Stomach smooth muscle (tissue), 2 donors: ENCODE measurements around the gene SLCO2B1.

Source experiments
- H3K27ac ChIP-seq: one replicate; pipeline ENCODE4 v1.7.0; 2013; ENCODE audit warnings: mild to moderate bottlenecking, low read length, inconsistent platforms
- H3K27me3 ChIP-seq, 2 donors: one replicate each; pipeline ENCODE4 v1.7.0; 2013; ENCODE audit warnings: low read length in 2 of 2; ENCODE audit not compliant: insufficient read depth in 2 of 2, control insufficient read depth in 1 of 2
- H3K36me3 ChIP-seq, 2 donors: one replicate each; pipeline ENCODE4 v1.7.0; 2013; ENCODE audit warnings: low read length in 2 of 2; ENCODE audit not compliant: control insufficient read depth in 2 of 2, insufficient read depth in 2 of 2
- H3K4me1 ChIP-seq: one replicate; pipeline ENCODE4 v1.7.0; 2013; ENCODE audit warnings: low read length; ENCODE audit not compliant: control insufficient read depth, insufficient read depth
- H3K4me3 ChIP-seq, 2 donors: one replicate each; pipeline ENCODE4 v1.7.0; 2013; ENCODE audit warnings: low read length in 2 of 2
- H3K9ac ChIP-seq, 2 donors: one replicate each; pipeline ENCODE4 v1.7.0; 2013; ENCODE audit warnings: low read length in 2 of 2, mild to moderate bottlenecking in 1 of 2
- H3K9me3 ChIP-seq, 2 donors: one replicate each; pipeline ENCODE4 v1.7.0; 2013; ENCODE audit warnings: low read length in 2 of 2; ENCODE audit not compliant: control insufficient read depth in 2 of 2
- donor health status: healthy.
- donor health status: Pancreatic carcinoma.

Gene SLCO2B1

DNA sequence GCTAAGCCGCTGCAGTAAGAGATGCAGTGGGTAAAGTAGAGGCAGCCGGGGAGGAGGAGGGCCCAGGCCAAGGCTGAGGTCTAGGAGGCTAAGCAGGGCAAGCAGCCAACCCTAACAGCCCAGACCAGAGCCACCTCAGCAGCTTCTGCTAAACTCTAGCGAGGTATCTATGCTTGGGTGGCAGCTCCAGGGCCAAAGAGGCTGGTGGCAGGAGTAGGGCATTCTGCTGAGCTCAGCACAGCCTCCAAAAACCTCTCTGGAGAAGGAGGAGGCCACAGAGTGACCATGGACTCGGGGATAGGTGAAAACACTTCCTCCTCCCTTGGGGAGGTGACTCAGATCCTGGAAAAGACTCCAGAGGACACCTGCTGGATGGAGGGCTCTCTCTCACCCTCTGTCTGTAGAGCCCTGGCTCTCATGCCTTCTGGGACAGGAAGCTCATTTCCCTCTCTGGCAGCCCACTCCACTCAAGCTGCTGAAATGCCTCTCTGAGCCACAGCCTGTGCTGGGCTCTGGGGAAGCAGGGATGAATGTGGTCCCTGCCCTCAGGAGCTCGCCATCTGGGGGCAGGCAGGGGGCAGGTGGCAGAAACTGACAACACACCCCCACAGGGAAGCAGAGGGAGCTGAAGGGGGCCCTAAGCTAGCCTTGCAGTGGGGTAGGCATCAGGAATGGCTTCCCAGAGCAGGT lies 73.2 kb downstream of the SLCO2B1 start:
- no peak overlapping the region for H3K4me3 ChIP-seq
- no peak overlapping the region for H3K9ac ChIP-seq
- H3K4me1 ChIP-seq = no peaks in the 10 kb centered on the region
- H3K36me3 ChIP-seq = no peaks in the 10 kb centered on the region
- H3K27ac ChIP-seq = no peak overlapping the region
- no peaks in the 10 kb centered on the region for H3K27me3 ChIP-seq
- H3K9me3 ChIP-seq = no peaks in the 10 kb centered on the region

DNA sequence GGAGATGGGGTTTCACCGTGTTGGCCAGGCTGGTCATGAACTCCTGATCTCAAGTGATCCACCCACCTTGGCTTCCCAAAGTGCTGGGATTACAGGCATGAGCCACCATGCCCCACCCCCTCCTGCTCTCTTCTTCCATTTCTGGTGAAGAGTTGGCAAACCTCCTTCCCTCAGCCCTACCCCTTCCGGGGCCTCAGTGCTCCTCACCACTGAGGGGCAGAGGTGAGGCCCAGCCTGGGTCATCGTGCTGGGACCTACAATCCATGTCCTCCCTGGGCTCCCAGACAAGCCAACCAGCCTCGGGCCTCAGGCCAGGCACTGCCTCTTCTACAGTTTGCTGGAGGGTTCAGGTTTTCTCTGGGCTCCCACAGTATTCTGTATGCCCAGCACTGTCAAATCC lies 74.9 kb downstream of the SLCO2B1 start:
- Histone ChIP-seq H3K9ac (no peak overlapping the region), H3K4me1 (no peaks in the 10 kb centered on the region), H3K9me3 (no peaks in the 10 kb centered on the region), H3K27me3 (peaks cover 0 to 2% of the 10 kb centered on the region in 2 donors), H3K36me3 (no peaks in the 10 kb centered on the region), H3K4me3 (no peak overlapping the region), H3K27ac (no peak overlapping the region)

DNA sequence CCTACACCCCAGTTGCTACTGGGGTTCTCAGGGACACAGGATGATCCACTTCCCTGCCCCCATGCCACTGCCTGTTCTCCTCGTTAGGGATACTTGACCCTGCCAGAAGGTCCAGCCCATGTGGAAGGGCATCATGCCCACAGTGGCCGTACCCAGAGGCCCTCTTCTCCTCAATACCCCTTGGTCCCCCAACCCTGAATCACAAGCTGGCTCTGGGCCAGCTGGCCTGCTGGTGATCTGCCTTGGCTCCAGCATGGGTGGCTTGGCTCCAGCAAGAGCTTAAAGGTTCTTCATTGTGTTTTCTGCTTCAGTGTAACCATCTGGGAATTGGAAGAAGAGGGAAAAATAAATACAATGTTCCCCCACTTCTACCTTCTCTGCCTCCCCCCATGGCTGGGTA lies 78.6 kb downstream of the SLCO2B1 start:
- Histone ChIP-seq H3K4me3 (no peak overlapping the region), H3K9ac (no peak overlapping the region), H3K9me3 (peaks cover 0 to 4% of the 10 kb centered on the region in 2 donors), H3K27ac (no peak overlapping the region), H3K27me3 (peaks cover 2 to 6% of the 10 kb centered on the region in 2 donors), H3K36me3 (no peaks in the 10 kb centered on the region), H3K4me1 (no peaks in the 10 kb centered on the region)

DNA sequence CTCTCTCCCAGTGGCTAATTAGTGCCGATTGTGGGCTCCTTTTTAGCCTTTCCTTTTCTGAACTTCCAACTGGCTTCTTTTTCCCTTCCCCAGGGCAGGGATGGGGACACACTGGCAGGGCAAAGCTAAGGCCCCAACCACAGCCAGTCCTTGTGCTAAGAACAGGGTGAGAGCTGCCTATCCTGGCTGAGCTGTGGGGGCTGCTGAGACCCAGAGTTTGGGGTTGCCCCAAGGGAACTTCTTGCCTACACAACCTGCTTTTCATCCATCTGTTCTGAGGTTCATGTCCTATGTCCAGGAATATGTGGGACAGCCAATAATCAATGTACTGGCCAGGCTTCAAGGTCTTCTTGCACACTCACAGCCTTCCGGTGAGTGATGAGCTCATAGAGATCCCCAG lies 79.7 kb downstream of the SLCO2B1 start:
- Histone ChIP-seq H3K36me3 (no peaks in the 10 kb centered on the region), H3K9me3 (peaks cover 0 to 4% of the 10 kb centered on the region in 2 donors), H3K27ac (no peak overlapping the region), H3K27me3 (peaks cover 5 to 7% of the 10 kb centered on the region in 2 donors), H3K4me1 (no peaks in the 10 kb centered on the region), H3K4me3 (no peak overlapping the region), H3K9ac (no peak overlapping the region)

DNA sequence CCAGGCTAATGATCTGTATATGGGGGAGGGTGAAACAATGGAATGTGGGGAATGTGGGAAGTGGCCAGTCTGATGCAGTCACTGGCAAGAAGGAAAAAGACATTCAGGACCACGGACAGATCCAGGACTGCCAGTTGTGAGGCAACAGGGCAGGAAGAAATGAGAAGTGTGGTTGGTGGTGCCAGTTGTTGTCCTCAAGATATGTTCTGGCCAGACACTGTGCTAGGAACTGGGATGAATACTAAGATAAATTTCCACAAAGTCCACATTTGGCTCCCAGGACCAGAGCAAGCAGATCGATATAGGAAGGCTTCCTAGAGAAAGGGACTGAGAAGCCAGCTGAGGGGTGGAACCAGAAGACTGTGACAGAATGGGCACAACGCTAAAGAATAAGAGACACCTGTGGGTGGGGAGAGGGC lies 82.9 kb downstream of the SLCO2B1 start:
- Histone ChIP-seq H3K4me1 (no peaks in the 10 kb centered on the region), H3K4me3 (no peak overlapping the region), H3K36me3 (no peaks in the 10 kb centered on the region), H3K9ac (no peak overlapping the region), H3K9me3 (peaks cover 0 to 4% of the 10 kb centered on the region in 2 donors), H3K27me3 (peaks cover 8 to 13% of the 10 kb centered on the region in 2 donors), H3K27ac (no peak overlapping the region)

DNA sequence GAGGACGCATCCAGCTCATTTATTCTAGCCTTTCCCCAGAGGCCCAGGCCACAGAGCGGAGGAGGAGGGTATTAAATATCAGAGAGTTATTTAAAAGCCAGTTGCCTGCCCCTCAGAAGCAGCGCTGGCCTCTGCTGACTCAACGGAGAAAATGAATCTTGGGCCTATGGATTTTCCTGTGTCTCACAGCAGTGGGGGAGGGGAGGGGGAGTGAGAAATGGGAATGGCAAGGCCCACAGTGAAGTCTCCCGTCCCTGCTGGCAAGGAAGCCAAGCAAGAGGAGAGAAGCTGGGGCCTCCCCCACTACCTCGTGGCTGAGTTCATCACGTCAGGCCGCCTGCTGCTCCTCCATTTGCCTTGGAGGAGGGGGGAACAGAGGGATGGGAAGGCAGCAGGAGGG lies 85.2 kb downstream of the SLCO2B1 start:
- no peak overlapping the region for H3K4me3 ChIP-seq

DNA sequence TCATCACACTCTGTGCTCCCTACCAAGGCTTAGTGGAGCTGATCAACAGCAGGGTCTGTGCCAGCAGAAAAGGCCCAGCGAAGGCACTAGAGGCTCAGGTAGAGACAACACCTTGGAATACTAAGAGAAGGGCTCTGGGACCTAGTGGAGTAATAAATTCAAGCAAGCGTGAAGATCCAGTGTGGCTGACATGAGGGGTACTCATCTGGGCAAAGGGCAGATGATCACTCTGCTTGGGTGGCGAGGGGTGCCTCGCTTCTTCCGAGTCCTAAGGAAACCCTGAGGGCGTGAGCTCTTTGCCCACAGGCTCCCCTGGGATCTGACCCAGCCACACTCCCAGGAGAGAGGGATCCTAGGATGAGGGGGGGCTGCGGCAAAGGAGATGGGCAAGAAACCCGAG lies 86.1 kb downstream of the SLCO2B1 start:
- peaks cover 10% of the 10 kb centered on the region for H3K4me1 ChIP-seq
- H3K27me3 ChIP-seq = peaks cover 21 to 30% of the 10 kb centered on the region in 2 donors
- peaks cover 0 to 4% of the 10 kb centered on the region in 2 donors for H3K9me3 ChIP-seq
- H3K9ac ChIP-seq = no peak overlapping the region
- H3K27ac ChIP-seq = no peak overlapping the region
- H3K4me3 ChIP-seq = no peak overlapping the region
- no peaks in the 10 kb centered on the region for H3K36me3 ChIP-seq

More for the DNA sequence above, 85.2 kb downstream of the SLCO2B1 start:
- Histone ChIP-seq H3K27ac (no peak overlapping the region), H3K9ac (no peak overlapping the region), H3K9me3 (peaks cover 0 to 4% of the 10 kb centered on the region in 2 donors), H3K36me3 (no peaks in the 10 kb centered on the region), H3K27me3 (peaks cover 23 to 27% of the 10 kb centered on the region in 2 donors), H3K4me1 (peaks cover 9% of the 10 kb centered on the region)

DNA sequence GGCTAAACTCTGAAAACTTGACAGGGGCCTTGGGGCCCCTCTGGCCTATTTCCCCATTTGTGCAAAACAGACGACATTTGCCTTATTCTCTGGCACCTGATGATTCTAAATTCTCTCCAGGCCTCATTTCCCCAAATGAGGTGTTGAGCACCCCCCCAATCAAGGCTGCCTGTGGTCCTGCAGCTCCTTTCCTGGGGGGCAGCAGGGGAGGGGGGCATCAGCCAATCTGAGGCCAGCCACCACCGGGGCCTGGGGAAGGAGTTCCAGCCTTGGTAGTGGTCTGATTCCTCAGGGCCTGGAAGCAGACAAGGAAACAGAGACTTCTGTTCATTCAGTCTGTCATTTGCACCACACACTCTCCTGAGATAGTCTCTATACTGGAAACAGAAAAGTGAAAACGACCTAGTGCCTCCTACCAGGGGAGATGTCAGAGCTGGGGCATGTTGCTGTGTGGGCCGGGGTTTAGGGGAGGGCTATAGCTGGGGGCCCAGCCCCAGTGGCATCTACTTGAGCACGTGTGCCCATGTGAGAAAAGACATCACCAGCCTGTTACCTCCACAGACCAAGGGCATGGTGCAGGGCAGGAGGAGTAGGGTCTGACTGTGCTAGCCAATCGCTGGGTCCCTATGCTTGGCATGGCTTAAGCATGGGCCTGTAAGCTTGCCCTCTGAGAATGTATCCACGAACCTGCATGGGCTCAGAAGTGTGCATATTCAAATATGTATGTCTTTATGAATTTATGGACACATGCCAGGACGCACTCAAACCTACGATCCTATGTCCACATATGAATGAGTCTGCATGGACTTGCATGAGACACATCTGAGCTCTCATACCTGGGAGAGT lies 87.9 kb downstream of the SLCO2B1 start:
- Histone ChIP-seq H3K27me3 (peaks cover 32 to 44% of the 10 kb centered on the region in 2 donors), H3K9ac (no peak overlapping the region), H3K27ac (no peak overlapping the region), H3K9me3 (no peaks in the 10 kb centered on the region), H3K4me3 (no peak overlapping the region), H3K4me1 (peaks cover 13% of the 10 kb centered on the region), H3K36me3 (no peaks in the 10 kb centered on the region)

DNA sequence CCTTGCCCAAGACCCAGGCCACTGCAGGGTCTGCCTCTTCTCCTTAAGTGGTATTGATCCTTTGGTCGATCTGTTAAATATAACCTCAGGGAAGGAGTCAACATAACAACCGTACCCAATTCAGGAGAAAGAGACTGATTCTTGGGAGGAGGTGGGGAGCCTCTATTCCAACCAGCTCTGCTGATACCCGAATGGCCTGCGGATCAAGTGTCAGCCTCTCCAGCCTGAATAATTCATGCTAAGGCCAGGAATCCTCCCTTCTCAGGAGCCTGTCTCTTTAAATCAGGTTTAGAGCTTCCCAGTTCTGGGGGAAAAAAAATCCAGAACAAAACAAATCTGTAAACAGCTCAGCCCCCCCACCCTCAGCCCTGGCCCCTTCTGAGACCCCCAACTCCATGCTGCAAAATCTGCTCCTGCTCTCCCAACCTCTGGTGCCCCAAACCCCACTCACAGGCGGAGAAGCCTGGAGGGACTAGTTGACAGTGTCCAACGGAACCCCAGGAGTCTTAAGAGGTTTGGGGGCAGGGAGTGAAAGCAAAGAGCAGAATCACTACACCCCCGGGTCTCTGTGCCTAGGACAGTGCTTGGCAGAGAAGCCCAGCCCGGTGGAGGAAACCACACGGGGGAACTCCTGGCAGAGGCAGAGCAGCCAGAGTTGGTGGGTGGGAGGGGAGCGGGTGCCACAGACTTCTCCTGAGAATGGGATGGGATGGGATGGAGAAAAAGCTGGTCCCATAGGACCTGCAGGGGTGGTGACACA lies 88.8 kb downstream of the SLCO2B1 start:
- Histone ChIP-seq H3K4me1 (peaks cover 13% of the 10 kb centered on the region), H3K27ac (no peak overlapping the region), H3K36me3 (no peaks in the 10 kb centered on the region), H3K9ac (no peak overlapping the region), H3K27me3 (peaks cover 29 to 41% of the 10 kb centered on the region in 2 donors), H3K9me3 (no peaks in the 10 kb centered on the region), H3K4me3 (no peak overlapping the region)

DNA sequence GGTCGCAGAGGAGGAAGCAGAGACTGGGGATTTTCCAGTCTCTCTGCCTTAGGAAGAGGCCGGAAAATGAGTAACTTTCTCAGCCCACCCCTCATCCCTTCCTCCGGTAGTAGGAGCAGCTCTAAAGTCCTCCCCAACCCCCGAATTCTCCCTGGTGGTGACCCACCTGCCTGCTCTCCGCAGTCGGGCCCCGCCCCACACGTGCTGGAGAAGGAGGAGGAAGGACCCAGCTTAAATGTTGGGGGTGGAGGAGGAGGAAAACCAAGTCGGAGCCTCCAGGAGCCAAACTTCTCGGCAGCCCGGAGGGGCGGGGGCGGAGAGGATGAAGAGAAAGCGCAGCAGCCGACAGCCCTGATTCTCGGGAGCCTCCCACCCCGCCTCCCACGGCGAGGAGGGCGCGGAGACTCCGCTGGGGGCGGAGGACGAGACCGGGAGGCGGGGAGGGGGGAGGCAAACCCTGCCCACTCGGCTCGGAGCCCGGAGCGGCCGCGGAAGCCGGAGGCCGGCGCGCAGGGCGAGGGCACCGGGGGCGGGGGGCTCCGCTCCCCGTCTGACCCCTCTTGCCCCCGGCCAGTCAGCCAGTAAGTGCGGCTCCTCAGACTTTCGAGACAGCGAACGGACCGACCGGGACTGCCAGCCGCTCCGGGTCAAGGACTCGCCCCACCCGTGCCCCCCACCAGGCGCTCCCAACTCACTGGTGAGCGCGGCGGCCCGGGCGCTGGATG lies 89.6 kb downstream of the SLCO2B1 start, which contains the start of gene TPBGL:
TSS of gene TPBGL (plus strand) at position 464 of the 725 bp plus-strand sequence. CDS start 276 bp downstream, outside the sequence.
- H3K27me3 ChIP-seq = peaks cover 32 to 45% of the 10 kb centered on the region in 2 donors

More for the DNA sequence above, 89.6 kb downstream of the SLCO2B1 start, which contains the start of gene TPBGL:
- Histone ChIP-seq H3K4me1 (peaks cover 13% of the 10 kb centered on the region), H3K9ac (no peak within 1 kb of the TSS), H3K36me3 (no peaks in the 10 kb centered on the region), H3K4me3 (peak within 1 kb of the TSS in 1 of 2 donors; percentile 70), H3K27ac (no peak within 1 kb of the TSS), H3K9me3 (no peaks in the 10 kb centered on the region)
